BLaER1 (cell line): ENCODE data around the gene STARD3.

ENCODE experiments used
- H3K27ac ChIP-seq: shearing (Covaris generic); formaldehyde crosslinking; 2 replicates; pipeline ENCODE4 v1.8.1; 2022
- H3K27me3 ChIP-seq: shearing (Covaris generic); formaldehyde crosslinking; 2 replicates; pipeline ENCODE4 v1.8.1; 2022
- H3K36me3 ChIP-seq: shearing (Covaris generic); formaldehyde crosslinking; 2 replicates; pipeline ENCODE4 v1.8.1; 2022
- H3K4me1 ChIP-seq: shearing (Covaris generic); formaldehyde crosslinking; 2 replicates; pipeline ENCODE4 v1.8.1; 2022
- H3K4me2 ChIP-seq: shearing (Covaris generic); formaldehyde crosslinking; 2 replicates; pipeline ENCODE4 v1.8.1; 2022
- H3K4me3 ChIP-seq: shearing (Covaris generic); formaldehyde crosslinking; 2 replicates; pipeline ENCODE4 v1.8.1; 2022
- H3K9ac ChIP-seq: shearing (Covaris generic); formaldehyde crosslinking; 2 replicates; pipeline ENCODE4 v1.8.1; 2022
- H3K9me3 ChIP-seq: shearing (Covaris generic); formaldehyde crosslinking; 2 replicates; pipeline ENCODE4 v1.8.1; 2022
- H4K20me1 ChIP-seq: shearing (Covaris generic); formaldehyde crosslinking; 2 replicates; pipeline ENCODE4 v1.8.1; 2022
- Cebpa-rat ChIP-seq: shearing (Covaris generic); IDR thresholded peaks from 2 replicates; pipeline ENCODE4 v1.8.1; 2022

The STARD3 gene

DNA sequence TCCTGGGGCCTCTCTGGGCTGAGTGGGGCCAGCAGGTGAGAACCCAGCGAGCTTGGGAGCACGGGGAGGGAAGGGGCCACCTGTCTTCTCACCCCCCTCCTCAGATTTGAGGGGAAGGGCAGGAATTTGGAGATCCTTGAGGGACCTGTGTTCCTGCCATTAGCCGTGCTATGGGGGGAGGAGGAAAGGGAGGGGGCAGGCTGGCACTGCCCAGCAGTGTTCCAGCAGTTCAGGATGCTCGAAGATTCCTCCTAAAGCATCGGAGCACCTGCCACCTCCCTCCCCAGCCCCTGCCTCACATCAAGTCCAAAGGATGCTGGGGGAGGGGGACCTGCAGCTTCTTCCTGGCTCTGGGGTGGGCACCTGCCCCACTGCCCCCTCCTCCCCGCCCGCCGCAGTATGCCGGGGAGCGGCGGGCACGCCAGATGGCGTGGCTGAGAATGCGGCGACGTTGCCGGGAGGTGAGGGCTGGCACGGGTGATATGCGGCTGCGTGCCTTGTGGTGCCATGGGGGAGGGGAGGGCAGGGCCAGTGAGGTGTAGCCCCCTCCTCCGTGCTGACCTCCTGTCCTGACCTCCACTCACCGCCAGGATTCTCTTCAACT lies 24.6 kb upstream of the STARD3 start:
- Histone ChIP-seq H3K4me1 (peaks cover 6% of the 10 kb centered on the region; the same call in 1 of the 2 replicates), H3K36me3 (no peaks in the 10 kb centered on the region), H3K4me2 (no peak overlapping the region), H3K4me3 (no peak overlapping the region), H4K20me1 (peaks cover under 1% of the 10 kb centered on the region; the same call in 1 of the 2 replicates), H3K9ac (no peak overlapping the region), H3K27ac (no peak overlapping the region), H3K9me3 (no peaks in the 10 kb centered on the region), H3K27me3 (peaks cover 27% of the 10 kb centered on the region)
- no peak for TF ChIP-seq Cebpa-rat

DNA sequence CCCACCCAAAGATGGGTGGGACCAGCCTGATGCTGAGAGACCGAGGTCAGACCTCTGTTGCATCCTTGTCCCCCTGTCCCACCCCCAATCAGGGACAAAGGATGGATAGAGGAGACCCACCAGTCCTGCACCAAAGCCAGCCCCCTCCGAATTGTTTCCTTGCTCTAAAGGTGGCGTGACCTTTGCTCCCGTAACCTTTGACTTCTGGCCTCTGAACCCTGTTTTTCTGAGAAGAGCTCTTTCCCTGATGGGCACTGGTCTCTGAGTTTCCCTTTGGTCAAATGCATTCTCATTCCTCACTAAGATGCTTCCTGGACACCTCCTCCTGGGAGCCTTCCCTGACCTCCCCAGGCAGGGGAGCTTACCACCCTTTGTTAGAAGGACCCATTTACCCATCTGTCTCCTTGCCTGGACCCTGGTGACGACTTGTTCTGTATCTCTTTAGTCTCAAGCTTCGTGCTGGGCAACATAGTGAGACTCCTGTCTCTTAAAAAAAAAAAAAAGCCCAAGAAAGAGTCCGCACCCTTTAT lies 23.9 kb upstream of the STARD3 start:
- H3K27me3 ChIP-seq: peaks cover 21% of the 10 kb centered on the region
- no peak overlapping the region for H3K9ac ChIP-seq
- H4K20me1 ChIP-seq: no peaks in the 10 kb centered on the region

GRCh38 chr17:39614545-39615157 lies 22.3 kb upstream of the STARD3 start:
- no peak for TF ChIP-seq Cebpa-rat
- no peak overlapping the region for H3K4me2 ChIP-seq
- H3K27me3 ChIP-seq: peaks cover 5% of the 10 kb centered on the region

More for the DNA sequence above, 23.9 kb upstream of the STARD3 start:
- no peaks in the 10 kb centered on the region for H3K9me3 ChIP-seq
- peaks cover 8% of the 10 kb centered on the region; the same call in 1 of the 2 replicates for H3K4me1 ChIP-seq
- no peak for TF ChIP-seq Cebpa-rat
- no peak overlapping the region for H3K4me3 ChIP-seq
- no peaks in the 10 kb centered on the region for H3K36me3 ChIP-seq
- no peak overlapping the region for H3K27ac ChIP-seq
- no peak overlapping the region for H3K4me2 ChIP-seq

GRCh38 chr17:39615434-39615833 lies 21.5 kb upstream of the STARD3 start:
- TF ChIP-seq Cebpa-rat: no peak
- no peak overlapping the region for H3K4me2 ChIP-seq
- H3K36me3 ChIP-seq: no peaks in the 10 kb centered on the region
- no peaks in the 10 kb centered on the region for H4K20me1 ChIP-seq
- H3K4me3 ChIP-seq: no peak overlapping the region
- no peaks in the 10 kb centered on the region; the same call in 1 of the 2 replicates for H3K27me3 ChIP-seq
- H3K27ac ChIP-seq: no peak overlapping the region
- peaks cover 25% of the 10 kb centered on the region for H3K4me1 ChIP-seq
- H3K9me3 ChIP-seq: no peaks in the 10 kb centered on the region
- H3K9ac ChIP-seq: no peak overlapping the region

More at GRCh38 chr17:39614545-39615157, 22.3 kb upstream of the STARD3 start:
- Histone ChIP-seq H3K4me3 (no peak overlapping the region), H4K20me1 (no peaks in the 10 kb centered on the region), H3K36me3 (no peaks in the 10 kb centered on the region), H3K9ac (no peak overlapping the region), H3K4me1 (peaks cover 22% of the 10 kb centered on the region), H3K9me3 (no peaks in the 10 kb centered on the region), H3K27ac (no peak overlapping the region)

DNA sequence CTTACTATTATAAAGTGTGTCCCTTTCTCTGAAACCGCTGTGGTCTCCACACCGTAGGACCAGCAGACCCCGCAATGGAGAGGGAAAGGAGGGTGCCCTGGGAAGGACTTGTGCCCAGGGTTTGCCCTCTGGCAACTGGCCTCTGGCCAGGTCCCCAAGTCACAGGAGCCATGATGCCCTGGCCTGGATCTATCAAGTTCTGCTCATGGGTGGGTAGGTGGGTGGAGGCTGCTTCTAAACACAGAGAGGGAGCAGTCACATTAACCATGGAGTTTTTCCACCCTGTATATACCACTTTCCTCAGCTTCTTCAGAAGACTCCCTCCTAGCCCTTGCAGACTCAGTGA lies 19.9 kb upstream of the STARD3 start:
- H3K27ac ChIP-seq: peak overlapping the region; percentile 82; the same call in 1 of the 2 replicates
- TF ChIP-seq Cebpa-rat: no peak
- H3K4me1 ChIP-seq: peaks cover 38% of the 10 kb centered on the region
- no peaks in the 10 kb centered on the region for H3K27me3 ChIP-seq
- no peaks in the 10 kb centered on the region for H4K20me1 ChIP-seq
- no peaks in the 10 kb centered on the region for H3K9me3 ChIP-seq
- H3K9ac ChIP-seq: no peak overlapping the region
- H3K4me2 ChIP-seq: peak overlapping the region; percentile 94
- H3K4me3 ChIP-seq: peak overlapping the region; percentile 68; the same call in 1 of the 2 replicates
- no peaks in the 10 kb centered on the region for H3K36me3 ChIP-seq

DNA sequence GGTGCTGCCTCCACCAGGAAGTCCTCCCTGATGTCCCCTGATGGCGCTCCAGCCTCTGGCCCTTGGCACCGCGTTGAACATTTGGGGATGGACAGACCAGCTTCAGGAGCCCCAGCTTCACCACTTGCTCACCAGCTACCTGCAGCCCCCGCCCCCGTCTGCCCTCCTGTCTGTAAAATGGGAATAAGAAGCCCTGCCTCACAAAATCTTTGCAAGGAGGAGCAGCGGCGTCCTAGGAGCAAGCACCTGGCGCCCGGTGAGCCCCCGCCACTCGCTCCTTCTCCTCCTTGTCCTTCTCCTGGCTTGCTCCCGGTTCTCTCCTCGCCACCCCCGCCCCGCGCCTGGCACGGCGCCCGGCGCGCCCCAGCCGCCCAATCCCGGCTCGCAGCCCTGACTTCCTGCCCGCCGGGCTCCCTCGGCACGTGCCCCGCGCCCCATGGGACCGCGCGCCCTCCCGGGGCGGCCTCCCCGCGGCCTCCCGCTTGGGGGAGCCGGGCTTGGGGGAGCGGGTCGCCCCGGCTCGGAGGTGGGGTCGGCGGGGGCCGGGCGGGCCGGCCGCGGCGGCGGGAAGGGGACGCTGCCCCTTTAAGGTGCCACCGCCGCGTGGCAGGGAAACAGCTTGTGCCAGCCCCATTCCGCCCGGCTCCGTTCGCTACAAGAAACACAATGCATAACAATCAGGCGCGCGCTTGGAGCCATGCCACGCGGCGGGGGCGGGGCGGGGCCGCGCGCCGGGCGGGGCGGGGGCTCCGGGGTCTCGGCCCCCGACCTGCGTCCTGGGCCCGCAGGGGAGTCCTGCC lies 19.3 kb upstream of the STARD3 start:
- Histone ChIP-seq H3K27me3 (no peaks in the 10 kb centered on the region), H3K9ac (peak overlapping the region; percentile 79)

DNA sequence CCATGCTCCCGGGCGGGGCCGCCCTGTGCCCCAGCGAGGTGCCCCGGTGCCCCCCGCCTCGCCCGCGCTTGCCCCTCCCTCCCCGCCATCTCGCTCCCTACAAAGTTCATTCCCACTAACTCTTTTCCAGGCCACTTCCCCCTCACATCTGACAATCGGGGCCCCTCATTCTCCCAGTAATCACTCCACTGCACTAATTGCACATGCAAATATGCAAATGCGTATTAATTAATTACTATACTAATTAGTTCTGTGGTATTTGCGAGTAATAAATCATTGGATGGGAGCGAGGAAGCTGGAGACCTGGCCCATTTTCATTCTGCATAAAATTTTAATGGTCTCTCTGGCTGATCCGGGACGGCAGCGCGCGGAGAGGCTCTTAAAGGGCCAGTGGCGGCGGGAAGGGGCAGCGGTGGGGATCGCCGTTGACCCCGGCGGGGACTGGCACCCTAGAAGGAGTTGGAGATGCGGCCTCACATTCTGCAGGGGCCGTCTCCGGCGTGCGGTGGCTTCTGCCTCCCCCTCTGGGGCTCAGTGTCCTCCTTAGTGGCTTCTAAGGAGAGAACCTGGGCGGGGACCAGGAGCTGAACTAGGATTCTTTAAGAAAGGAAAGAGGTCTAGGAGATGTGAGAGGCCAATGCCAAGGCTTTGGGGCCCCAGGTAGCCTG lies 18.6 kb upstream of the STARD3 start:
- TF ChIP-seq Cebpa-rat: no peak
- peaks cover 48% of the 10 kb centered on the region for H3K4me1 ChIP-seq
- H3K4me2 ChIP-seq: peak overlapping the region; percentile 94
- no peaks in the 10 kb centered on the region for H3K27me3 ChIP-seq
- no peaks in the 10 kb centered on the region for H4K20me1 ChIP-seq
- H3K36me3 ChIP-seq: no peaks in the 10 kb centered on the region
- H3K27ac ChIP-seq: peak overlapping the region; percentile 67
- peak overlapping the region; percentile 68 for H3K4me3 ChIP-seq
- peak overlapping the region; percentile 79 for H3K9ac ChIP-seq
- H3K9me3 ChIP-seq: no peaks in the 10 kb centered on the region

More for the DNA sequence above, 19.3 kb upstream of the STARD3 start:
- Histone ChIP-seq H3K4me2 (peak overlapping the region; percentile 94), H3K27ac (peak overlapping the region; percentile 82), H3K9me3 (no peaks in the 10 kb centered on the region), H3K4me1 (peaks cover 43% of the 10 kb centered on the region), H3K36me3 (no peaks in the 10 kb centered on the region), H3K4me3 (peak overlapping the region; percentile 68), H4K20me1 (no peaks in the 10 kb centered on the region)
- TF ChIP-seq Cebpa-rat: no peak

DNA sequence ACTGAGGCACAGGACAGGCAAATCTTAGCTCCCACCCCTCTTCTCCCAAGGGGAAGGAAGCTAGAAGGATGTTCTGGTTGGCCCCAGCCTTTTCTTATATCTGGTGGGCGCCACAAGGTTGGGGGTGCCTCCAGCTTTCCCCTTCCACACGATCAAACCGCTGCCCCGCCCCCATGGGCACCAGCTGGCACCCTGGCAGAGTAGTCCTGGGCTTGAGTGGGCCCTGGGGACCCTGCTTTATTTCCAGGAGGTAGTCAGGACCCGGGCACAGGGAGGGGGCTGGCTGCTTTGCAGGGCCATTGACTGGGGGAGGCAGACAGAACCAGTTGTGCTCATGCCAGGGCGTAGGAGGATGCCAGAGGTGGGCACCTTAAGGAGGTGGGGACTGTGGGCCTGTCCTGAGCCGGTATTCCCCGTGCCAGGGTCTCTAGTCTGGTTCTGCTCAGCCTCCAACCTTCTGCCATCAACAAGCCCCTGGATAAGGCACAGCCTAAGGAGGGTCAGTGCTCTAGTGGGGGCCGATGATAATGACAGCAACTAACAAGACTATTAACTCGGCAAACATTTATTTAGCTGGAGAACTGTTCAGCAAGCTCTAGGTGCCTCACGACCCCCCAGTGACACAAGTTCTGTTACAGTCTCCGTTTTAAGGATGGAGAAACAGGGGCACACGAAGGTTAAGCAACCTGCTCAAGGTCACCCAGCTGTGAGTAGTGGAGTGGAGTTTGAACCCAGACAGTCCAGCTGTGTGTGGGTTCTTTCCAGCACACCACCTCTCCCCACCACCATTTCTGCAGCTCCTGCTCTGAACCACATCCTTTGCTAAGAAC lies 17.8 kb upstream of the STARD3 start:
- Histone ChIP-seq H3K36me3 (no peaks in the 10 kb centered on the region), H3K27me3 (no peaks in the 10 kb centered on the region), H3K27ac (peak overlapping the region; percentile 67), H3K4me3 (peak overlapping the region; percentile 68), H3K9me3 (no peaks in the 10 kb centered on the region), H3K9ac (peak overlapping the region; percentile 79), H3K4me1 (peaks cover 54% of the 10 kb centered on the region), H4K20me1 (no peaks in the 10 kb centered on the region), H3K4me2 (peak overlapping the region; percentile 94)
- TF ChIP-seq Cebpa-rat: no peak

DNA sequence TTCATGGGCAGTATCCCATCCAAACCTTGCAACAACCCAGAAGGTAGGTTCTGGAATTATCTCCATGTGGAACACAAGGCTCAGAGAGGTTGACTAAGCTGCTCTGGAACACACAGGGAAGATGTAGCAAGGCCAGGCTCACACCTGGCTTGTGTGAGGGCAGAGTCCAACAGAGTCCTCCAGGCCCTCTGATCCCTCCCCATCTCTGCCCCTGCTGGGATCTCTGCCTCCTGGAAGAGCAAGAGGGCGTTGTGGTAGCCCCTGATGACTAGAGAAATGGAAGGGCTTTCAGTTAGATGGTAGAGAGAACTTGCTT lies 17.2 kb upstream of the STARD3 start:
- no peaks in the 10 kb centered on the region for H3K9me3 ChIP-seq
- H3K4me3 ChIP-seq: no peak overlapping the region
- peaks cover 1% of the 10 kb centered on the region; the same call in 1 of the 2 replicates for H3K27me3 ChIP-seq
- no peaks in the 10 kb centered on the region for H4K20me1 ChIP-seq
- peaks cover 54% of the 10 kb centered on the region for H3K4me1 ChIP-seq
- H3K9ac ChIP-seq: no peak overlapping the region; the same call in 1 of the 2 replicates
- TF ChIP-seq Cebpa-rat: no peak
- H3K27ac ChIP-seq: no peak overlapping the region
- H3K4me2 ChIP-seq: peak overlapping the region; percentile 94
- H3K36me3 ChIP-seq: no peaks in the 10 kb centered on the region
